Neural cell (in vitro differentiated cells): Measurements from ENCODE around the gene FER1L5. TPM values are rescaled to one million over a fixed set of nuclear protein-coding genes. Genes with fewer than 3 reads are reported as not detected.

Source experiments
- H2AFZ ChIP-seq: fragments of 200-600, 300-800 bp; sonication (generic), shearing (Covaris generic); 2 replicates; pipeline ENCODE4 v1.6.0; 2014; ENCODE audit warnings: low read depth, mild to moderate bottlenecking, antibody characterized with exemption, low read length, moderate library complexity
- H3F3A ChIP-seq: fragments of 200-600 bp; shearing (Covaris generic); 2 replicates; pipeline ENCODE4 v1.6.1; 2016; ENCODE audit warnings: mild to moderate bottlenecking, moderate library complexity, mixed read lengths, antibody characterized with exemption, low read length; ENCODE audit not compliant: insufficient read depth, poor library complexity, severe bottlenecking
- H3K27ac ChIP-seq: fragments of 200-600, 300-800 bp; sonication (generic), shearing (Covaris generic); 2 replicates; pipeline ENCODE4 v1.5.1; 2014; ENCODE audit warnings: mild to moderate bottlenecking, low read length, moderate library complexity
- H3K27me3 ChIP-seq: fragments of 300-800, 200-600 bp; sonication (generic), shearing (Covaris generic); 2 replicates; pipeline ENCODE4 v1.6.0; 2014; ENCODE audit warnings: mild to moderate bottlenecking, low read depth, low read length, moderate library complexity; ENCODE audit not compliant: insufficient read depth
- H3K36me3 ChIP-seq: fragments of 300-800, 200-600 bp; sonication (generic), shearing (Covaris generic); 2 replicates; pipeline ENCODE4 v1.5.1; 2014; ENCODE audit warnings: mild to moderate bottlenecking, antibody characterized with exemption, low read length, moderate library complexity; ENCODE audit not compliant: insufficient read depth
- H3K4me2 ChIP-seq: fragments of 300-800, 200-600 bp; sonication (generic), shearing (Covaris generic); 2 replicates; pipeline ENCODE4 v1.6.0; 2014; ENCODE audit warnings: mild to moderate bottlenecking, low read length
- H3K4me3 ChIP-seq: fragments of 300-800, 200-600 bp; sonication (generic), shearing (Covaris generic); 2 replicates; pipeline ENCODE4 v1.5.1; 2014; ENCODE audit warnings: mild to moderate bottlenecking, low read length, moderate library complexity
- H3K79me2 ChIP-seq: fragments of 200-600 bp; shearing (Covaris generic); replicated peaks from 2 replicates; pipeline ENCODE4 v1.6.0; 2014; ENCODE audit warnings: mild to moderate bottlenecking, low read length, moderate library complexity; ENCODE audit not compliant: insufficient read depth
- H3K9ac ChIP-seq: fragments of 300-800, 200-600 bp; sonication (generic), shearing (Covaris generic); 2 replicates; pipeline ENCODE4 v1.6.1; 2016; ENCODE audit warnings: mild to moderate bottlenecking, low read length, mixed read lengths
- H3K9me2 ChIP-seq: fragments of 200-600 bp; shearing (Covaris generic); 2 replicates; pipeline ENCODE4 v1.6.1; 2016; ENCODE audit warnings: mild to moderate bottlenecking, low read length, mixed read lengths; ENCODE audit not compliant: insufficient read depth
- H3K9me3 ChIP-seq: fragments of 200-600, 300-800 bp; sonication (generic), shearing (Covaris generic); 2 replicates; pipeline ENCODE4 v1.6.1; 2016; ENCODE audit warnings: mild to moderate bottlenecking, mixed run types, low read length, moderate library complexity, mixed read lengths
- H4K20me1 ChIP-seq: fragments of 200-600 bp; shearing (Covaris generic); 2 replicates; pipeline ENCODE4 v1.6.1; 2016; ENCODE audit warnings: mild to moderate bottlenecking, mixed run types; ENCODE audit not compliant: insufficient read depth
- EP300 ChIP-seq: fragments of 450-650 bp; conservative IDR thresholded peaks from 2 replicates; pipeline ENCODE4 v1.6.1; 2014; ENCODE audit warnings: antibody characterized with exemption, mild to moderate bottlenecking, moderate library complexity; ENCODE audit not compliant: poor library complexity, severe bottlenecking
- EZH2 ChIP-seq: fragments of 200-600, 300-800 bp; shearing (Covaris generic), sonication (generic); IDR thresholded peaks from 2 replicates; pipeline ENCODE4 v1.6.1; 2014; ENCODE audit warnings: antibody characterized with exemption, low read length, borderline replicate concordance, mild to moderate bottlenecking; ENCODE audit not compliant: insufficient read depth, poor library complexity, severe bottlenecking
- MXI1 ChIP-seq: fragments of 450-650 bp; conservative IDR thresholded peaks from 2 replicates; pipeline ENCODE4 v1.6.1; 2014; ENCODE audit warnings: antibody characterized with exemption, mild to moderate bottlenecking; ENCODE audit not compliant: poor library complexity, severe bottlenecking
- POLR2AphosphoS5 ChIP-seq: IDR thresholded peaks from 2 replicates; pipeline ENCODE4 v1.6.1; 2012
- RAD21 ChIP-seq: fragments of 450-650 bp; conservative IDR thresholded peaks from 2 replicates; pipeline ENCODE4 v1.6.1; 2014; ENCODE audit warnings: antibody characterized with exemption, mild to moderate bottlenecking, moderate library complexity
- SMC3 ChIP-seq: fragments of 450-650 bp; conservative IDR thresholded peaks from 2 replicates; pipeline ENCODE4 v1.6.1; 2014; ENCODE audit warnings: antibody characterized with exemption, mild to moderate bottlenecking, moderate library complexity; ENCODE audit not compliant: poor library complexity
- TAF1 ChIP-seq: IDR thresholded peaks from 2 replicates; pipeline ENCODE4 v1.6.1; 2012; ENCODE audit warnings: low read depth
- polyA plus RNA-seq: library from polyadenylated mRNA; depleted of rRNA; stranded (reverse); fragments of >200 nt; gene quantifications from 2 replicates; pipeline ENCODE4 v1.2.3, GENCODE V29; 2014
- TF ChIP-seq, protein P1 (sequence below): IDR thresholded peaks from 2 replicates; pipeline ENCODE4 v1.6.1; 2012; ENCODE audit warnings: borderline replicate concordance
- TF ChIP-seq, protein P2 (sequence below): fragments of 450-650 bp; IDR thresholded peaks from 2 replicates; pipeline ENCODE4 v1.5.1; 2014; ENCODE audit warnings: antibody characterized with exemption, mild to moderate bottlenecking, moderate library complexity; ENCODE audit not compliant: poor library complexity, severe bottlenecking

FER1L5 gene
- polyA plus RNA-seq, 1 donor from 2014 or later: 0.28 TPM

DNA sequence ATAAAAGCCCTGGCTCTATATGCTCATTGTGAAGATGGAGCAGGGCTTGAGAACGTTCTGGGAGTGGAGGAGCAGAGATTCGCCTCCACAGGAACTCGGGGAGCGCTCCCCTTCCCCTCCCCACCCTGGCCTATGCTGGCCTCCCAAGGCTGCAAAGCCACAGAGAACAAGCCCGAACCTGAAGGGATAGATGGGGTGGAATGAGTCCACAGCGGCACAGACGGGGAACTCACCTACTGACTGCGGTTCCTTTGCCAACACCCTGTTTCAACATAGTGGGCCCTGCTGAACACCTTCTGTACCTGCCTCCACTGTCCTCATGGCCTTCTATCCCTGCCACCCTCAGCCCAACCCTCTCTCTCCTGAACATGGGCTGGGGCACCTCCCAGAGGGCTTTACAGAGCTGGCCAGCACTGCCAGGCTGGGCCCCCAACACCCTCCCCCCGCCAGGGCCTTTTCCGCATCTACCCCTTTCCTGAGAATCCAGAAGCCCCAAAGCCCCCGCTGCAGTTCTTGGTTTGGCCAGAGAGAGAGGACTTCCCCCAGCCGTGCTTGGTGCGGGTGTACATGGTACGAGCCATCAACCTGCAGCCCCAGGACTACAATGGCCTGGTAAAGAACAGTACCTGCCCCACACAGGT is 55.8 kb downstream of the FER1L5 start:
- Histone ChIP-seq H3K36me3 (no peaks in the 10 kb centered on the region), H3K79me2 (no peaks in the 10 kb centered on the region), H2AFZ (no peak overlapping the region), H3K27ac (no peak overlapping the region), H4K20me1 (no peaks in the 10 kb centered on the region), H3K27me3 (no peaks in the 10 kb centered on the region), H3K9ac (no peak overlapping the region), H3K9me3 (no peaks in the 10 kb centered on the region), H3F3A (no peaks in the 10 kb centered on the region), H3K9me2 (no peaks in the 10 kb centered on the region), H3K4me2 (no peak overlapping the region), H3K4me3 (no peak overlapping the region)
- no peak for TF ChIP-seq POLR2AphosphoS5
- no peak for TF ChIP-seq TAF1
- TF ChIP-seq, protein P1, sequence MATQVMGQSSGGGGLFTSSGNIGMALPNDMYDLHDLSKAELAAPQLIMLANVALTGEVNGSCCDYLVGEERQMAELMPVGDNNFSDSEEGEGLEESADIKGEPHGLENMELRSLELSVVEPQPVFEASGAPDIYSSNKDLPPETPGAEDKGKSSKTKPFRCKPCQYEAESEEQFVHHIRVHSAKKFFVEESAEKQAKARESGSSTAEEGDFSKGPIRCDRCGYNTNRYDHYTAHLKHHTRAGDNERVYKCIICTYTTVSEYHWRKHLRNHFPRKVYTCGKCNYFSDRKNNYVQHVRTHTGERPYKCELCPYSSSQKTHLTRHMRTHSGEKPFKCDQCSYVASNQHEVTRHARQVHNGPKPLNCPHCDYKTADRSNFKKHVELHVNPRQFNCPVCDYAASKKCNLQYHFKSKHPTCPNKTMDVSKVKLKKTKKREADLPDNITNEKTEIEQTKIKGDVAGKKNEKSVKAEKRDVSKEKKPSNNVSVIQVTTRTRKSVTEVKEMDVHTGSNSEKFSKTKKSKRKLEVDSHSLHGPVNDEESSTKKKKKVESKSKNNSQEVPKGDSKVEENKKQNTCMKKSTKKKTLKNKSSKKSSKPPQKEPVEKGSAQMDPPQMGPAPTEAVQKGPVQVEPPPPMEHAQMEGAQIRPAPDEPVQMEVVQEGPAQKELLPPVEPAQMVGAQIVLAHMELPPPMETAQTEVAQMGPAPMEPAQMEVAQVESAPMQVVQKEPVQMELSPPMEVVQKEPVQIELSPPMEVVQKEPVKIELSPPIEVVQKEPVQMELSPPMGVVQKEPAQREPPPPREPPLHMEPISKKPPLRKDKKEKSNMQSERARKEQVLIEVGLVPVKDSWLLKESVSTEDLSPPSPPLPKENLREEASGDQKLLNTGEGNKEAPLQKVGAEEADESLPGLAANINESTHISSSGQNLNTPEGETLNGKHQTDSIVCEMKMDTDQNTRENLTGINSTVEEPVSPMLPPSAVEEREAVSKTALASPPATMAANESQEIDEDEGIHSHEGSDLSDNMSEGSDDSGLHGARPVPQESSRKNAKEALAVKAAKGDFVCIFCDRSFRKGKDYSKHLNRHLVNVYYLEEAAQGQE: no peak
- TF ChIP-seq EP300: no peak
- no peak for TF ChIP-seq SMC3
- no peak for TF ChIP-seq MXI1
- TF ChIP-seq EZH2: no peak

DNA sequence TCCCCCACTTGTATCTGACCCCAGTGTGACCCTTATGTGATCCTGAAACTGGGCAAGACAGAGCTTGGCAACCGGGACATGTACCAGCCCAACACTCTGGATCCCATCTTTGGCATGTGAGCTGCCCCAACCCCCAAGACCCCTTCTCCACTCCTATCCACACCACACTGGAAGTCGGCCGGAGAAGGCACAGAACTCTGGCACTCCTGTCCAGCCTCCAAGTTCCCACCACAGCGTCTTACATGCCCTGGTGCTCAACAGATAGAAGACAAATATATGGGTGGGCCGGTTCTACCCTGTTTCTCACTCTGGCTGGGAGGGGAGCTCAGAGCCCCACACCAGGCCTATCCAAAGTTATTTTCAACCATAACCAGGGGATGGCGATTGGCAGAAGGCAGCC is 56.5 kb downstream of the FER1L5 start:
- Histone ChIP-seq H3K9me3 (no peaks in the 10 kb centered on the region), H4K20me1 (no peaks in the 10 kb centered on the region), H3K4me3 (no peak overlapping the region), H2AFZ (no peak overlapping the region), H3K9ac (no peak overlapping the region), H3K4me2 (no peak overlapping the region), H3F3A (no peaks in the 10 kb centered on the region), H3K36me3 (no peaks in the 10 kb centered on the region), H3K79me2 (no peaks in the 10 kb centered on the region), H3K9me2 (no peaks in the 10 kb centered on the region), H3K27ac (no peak overlapping the region), H3K27me3 (no peaks in the 10 kb centered on the region)
- TF ChIP-seq EZH2 (no peak), POLR2AphosphoS5 (no peak), SMC3 (no peak), TAF1 (no peak), EP300 (no peak), MXI1 (no peak), RAD21 (no peak)
- TF ChIP-seq, protein P1: no peak
- TF ChIP-seq, protein P2, sequence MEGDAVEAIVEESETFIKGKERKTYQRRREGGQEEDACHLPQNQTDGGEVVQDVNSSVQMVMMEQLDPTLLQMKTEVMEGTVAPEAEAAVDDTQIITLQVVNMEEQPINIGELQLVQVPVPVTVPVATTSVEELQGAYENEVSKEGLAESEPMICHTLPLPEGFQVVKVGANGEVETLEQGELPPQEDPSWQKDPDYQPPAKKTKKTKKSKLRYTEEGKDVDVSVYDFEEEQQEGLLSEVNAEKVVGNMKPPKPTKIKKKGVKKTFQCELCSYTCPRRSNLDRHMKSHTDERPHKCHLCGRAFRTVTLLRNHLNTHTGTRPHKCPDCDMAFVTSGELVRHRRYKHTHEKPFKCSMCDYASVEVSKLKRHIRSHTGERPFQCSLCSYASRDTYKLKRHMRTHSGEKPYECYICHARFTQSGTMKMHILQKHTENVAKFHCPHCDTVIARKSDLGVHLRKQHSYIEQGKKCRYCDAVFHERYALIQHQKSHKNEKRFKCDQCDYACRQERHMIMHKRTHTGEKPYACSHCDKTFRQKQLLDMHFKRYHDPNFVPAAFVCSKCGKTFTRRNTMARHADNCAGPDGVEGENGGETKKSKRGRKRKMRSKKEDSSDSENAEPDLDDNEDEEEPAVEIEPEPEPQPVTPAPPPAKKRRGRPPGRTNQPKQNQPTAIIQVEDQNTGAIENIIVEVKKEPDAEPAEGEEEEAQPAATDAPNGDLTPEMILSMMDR: no peak
